Ascending aorta (tissue), 2 donors: ENCODE measurements around the gene RHOB. TPM values are rescaled to one million over a fixed set of nuclear protein-coding genes. Genes with fewer than 3 reads are reported as not detected.

Experiments used
- DNase-seq, 2 donors: peaks; one replicate each; pipeline ENCODE4 v3.0.0-alpha.2; 2019; ENCODE audit warnings: low spot score in 2 of 2
- H3K27ac ChIP-seq, 2 donors: fragments of 200-600 bp; sonication (generic); one replicate each; pipeline ENCODE4 v1.5.1; 2016 to 2017; ENCODE audit warnings: mild to moderate bottlenecking in 1 of 2
- H3K27me3 ChIP-seq: fragments of 200-600 bp; sonication (generic); one replicate; pipeline ENCODE4 v1.5.1; 2017
- H3K36me3 ChIP-seq, 2 donors: fragments of 200-600 bp; sonication (generic); one replicate each; pipeline ENCODE4 v1.5.1; 2016
- H3K4me1 ChIP-seq, 2 donors: fragments of 200-600 bp; sonication (generic); one replicate each; pipeline ENCODE4 v1.5.1; 2016 to 2017; ENCODE audit warnings: mild to moderate bottlenecking in 1 of 2
- H3K4me3 ChIP-seq, 2 donors: fragments of 200-600 bp; sonication (generic); one replicate each; pipeline ENCODE4 v1.5.1; 2016 to 2017; ENCODE audit warnings: mild to moderate bottlenecking in 1 of 2
- H3K9me3 ChIP-seq, 2 donors: fragments of 200-600 bp; sonication (generic); one replicate each; pipeline ENCODE4 v1.5.1; 2016
- CTCF ChIP-seq, 3 experiments: fragments of 200-600 bp in 2 of 3; fragments of 450-650 bp in 1 of 3; sonication (generic) in 2 of 3; IDR thresholded peaks; one replicate each; pipeline ENCODE4 v1.5.1; 2016 to 2019; ENCODE audit warnings: antibody characterized with exemption in 3 of 3, mild to moderate bottlenecking in 1 of 3, moderate library complexity in 1 of 3
- intact Hi-C: fragments of 100-400 bp; cut with DNase I; formaldehyde crosslinking; loops from one replicate; pipeline ENCODE4 v1.15.1; 2023
- total RNA-seq: library from RNA; depleted of rRNA; stranded (reverse); fragments of >200 nt; gene quantifications from one replicate; pipeline ENCODE4 v1.1.0, GENCODE V29; 2016

Gene RHOB
- total RNA-seq, 1 donor from 2014 or later, result 3,143 TPM

GRCh38 chr2:20471902-20472559 is 25.2 kb downstream of the RHOB start:
- Histone ChIP-seq H3K9me3 (no peaks in the 10 kb centered on the region), H3K27me3 (no peaks in the 10 kb centered on the region), H3K27ac (no peak overlapping the region), H3K36me3 (no peaks in the 10 kb centered on the region), H3K4me1 (no peaks in the 10 kb centered on the region), H3K4me3 (no peak overlapping the region)
- no peak for TF ChIP-seq CTCF (IDR thresholded peaks at IDR 0.05)
- DNase-seq, result no peak
- intact Hi-C loops, result no loop called here

GRCh38 chr2:20472569-20472968 is 25.7 kb downstream of the RHOB start:
- TF ChIP-seq CTCF (IDR thresholded peaks at IDR 0.05), result no peak
- intact Hi-C loops, result no loop called here
- Histone ChIP-seq H3K27ac (no peak overlapping the region), H3K27me3 (no peaks in the 10 kb centered on the region), H3K4me3 (no peak overlapping the region), H3K36me3 (no peaks in the 10 kb centered on the region), H3K9me3 (no peaks in the 10 kb centered on the region), H3K4me1 (no peaks in the 10 kb centered on the region)
- DNase-seq, result no peak

GRCh38 chr2:20473128-20473527 is 26.3 kb downstream of the RHOB start:
- no peak overlapping the region for H3K27ac ChIP-seq
- no peaks in the 10 kb centered on the region for H3K36me3 ChIP-seq
- H3K9me3 ChIP-seq, result no peaks in the 10 kb centered on the region
- H3K4me1 ChIP-seq, result no peaks in the 10 kb centered on the region
- intact Hi-C loops, result no loop called here
- no peak for TF ChIP-seq CTCF (IDR thresholded peaks at IDR 0.05)
- no peak for DNase-seq
- H3K27me3 ChIP-seq, result no peaks in the 10 kb centered on the region
- no peak overlapping the region for H3K4me3 ChIP-seq

GRCh38 chr2:20474757-20475566 is 28.1 kb downstream of the RHOB start:
- Histone ChIP-seq H3K27ac (no peak overlapping the region), H3K4me3 (no peak overlapping the region), H3K9me3 (no peaks in the 10 kb centered on the region), H3K27me3 (no peaks in the 10 kb centered on the region), H3K4me1 (no peaks in the 10 kb centered on the region), H3K36me3 (no peaks in the 10 kb centered on the region)
- TF ChIP-seq CTCF (IDR thresholded peaks at IDR 0.05), result no peak
- peak in 1 of 2 donors; percentile 54 for DNase-seq
- intact Hi-C loops, result no loop called here

- intact Hi-C loops, result no loop called here
- no peak overlapping the region for H3K27ac ChIP-seq
- H3K9me3 ChIP-seq, result no peaks in the 10 kb centered on the region
- no peaks in the 10 kb centered on the region for H3K27me3 ChIP-seq
- no peak for DNase-seq
- no peaks in the 10 kb centered on the region for H3K4me1 ChIP-seq
- TF ChIP-seq CTCF (IDR thresholded peaks at IDR 0.05), result no peak
- H3K36me3 ChIP-seq, result no peaks in the 10 kb centered on the region
- no peak overlapping the region for H3K4me3 ChIP-seq
Measured at GRCh38 chr2:20475567-20475952, 28.7 kb downstream of the RHOB start.
